Liver (tissue), 9 donors: ENCODE data around the gene POC1A. TPM values are rescaled to one million over a fixed set of nuclear protein-coding genes. Genes with fewer than 3 reads are reported as not detected.

ENCODE experiments used
- DNase-seq: peaks from one replicate; pipeline ENCODE4 v3.0.0-alpha.2; 2017; ENCODE audit warnings: low spot score
- H3K27ac ChIP-seq, 2 donors: one replicate each; pipeline ENCODE4 v1.7.0; 2013; ENCODE audit warnings: inconsistent platforms in 2 of 2, low read length in 2 of 2, control low read depth in 1 of 2, low read depth in 1 of 2, mild to moderate bottlenecking in 1 of 2
- H3K27me3 ChIP-seq, 4 donors: one replicate each; pipeline versions ENCODE4 v1.6.1 to v1.7.0; 2013; ENCODE audit warnings: low read length in 3 of 4, inconsistent platforms in 1 of 4, mild to moderate bottlenecking in 1 of 4, moderate library complexity in 1 of 4; ENCODE audit not compliant: control insufficient read depth in 4 of 4, insufficient read depth in 4 of 4
- H3K36me3 ChIP-seq, 4 donors: one replicate each; pipeline versions ENCODE4 v1.6.1 to v1.7.0; 2013; ENCODE audit warnings: low read length in 3 of 4, mild to moderate bottlenecking in 3 of 4, low read depth in 1 of 4, moderate library complexity in 1 of 4; ENCODE audit not compliant: control insufficient read depth in 4 of 4, insufficient read depth in 3 of 4
- H3K4me1 ChIP-seq, 4 donors: one replicate each; pipeline versions ENCODE4 v1.6.1 to v1.7.0; 2013; ENCODE audit warnings: low read length in 3 of 4, mild to moderate bottlenecking in 3 of 4, moderate library complexity in 1 of 4; ENCODE audit not compliant: control insufficient read depth in 4 of 4, insufficient read depth in 4 of 4
- H3K4me3 ChIP-seq, 3 donors: one replicate each; pipeline versions ENCODE4 v1.6.1 to v1.7.0; 2013; ENCODE audit warnings: low read length in 3 of 3, control low read depth in 1 of 3, low read depth in 1 of 3, mild to moderate bottlenecking in 1 of 3
- H3K9ac ChIP-seq, 2 donors: one replicate each; pipeline ENCODE4 v1.7.0; 2013; ENCODE audit warnings: low read length in 2 of 2, mild to moderate bottlenecking in 2 of 2, moderate library complexity in 2 of 2, control low read depth in 1 of 2, low read depth in 1 of 2
- H3K9me3 ChIP-seq, 4 donors: one replicate each; pipeline versions ENCODE4 v1.6.1 to v1.7.0; 2013; ENCODE audit warnings: low read length in 3 of 4; ENCODE audit not compliant: control insufficient read depth in 4 of 4
- ATF3 ChIP-seq: IDR thresholded peaks from 2 replicates; pipeline ENCODE4 v1.6.1; 2016; ENCODE audit warnings: antibody characterized with exemption
- CTCF ChIP-seq: fragments of 150-350 bp; IDR thresholded peaks from 2 replicates; pipeline ENCODE4 v1.5.1; 2017; ENCODE audit warnings: improper control_type of control experiment, low read depth, low read length; ENCODE audit not compliant: missing input control
- EGR1 ChIP-seq, 2 donors: IDR thresholded peaks; 2 replicates each; pipeline ENCODE4 v1.6.1; 2016 to 2018; ENCODE audit warnings: antibody characterized with exemption in 2 of 2, low read depth in 2 of 2
- FOXA1 ChIP-seq: IDR thresholded peaks from 2 replicates; pipeline ENCODE4 v1.6.1; 2016; ENCODE audit warnings: antibody characterized with exemption
- FOXA2 ChIP-seq: IDR thresholded peaks from 2 replicates; pipeline ENCODE4 v1.6.1; 2016; ENCODE audit warnings: antibody characterized with exemption
- GABPA ChIP-seq, 2 donors: IDR thresholded peaks in 1 of 2; conservative IDR thresholded peaks in 1 of 2; 2 replicates each; pipeline ENCODE4 v1.6.1; 2016; ENCODE audit warnings: antibody characterized with exemption in 2 of 2, mild to moderate bottlenecking in 1 of 2, moderate library complexity in 1 of 2
- HNF4A ChIP-seq, 2 donors: conservative IDR thresholded peaks; 2 replicates each; pipeline ENCODE4 v1.6.1; 2016; ENCODE audit warnings: antibody characterized with exemption in 2 of 2, mild to moderate bottlenecking in 2 of 2
- HNF4G ChIP-seq: IDR thresholded peaks from 2 replicates; pipeline ENCODE4 v1.6.1; 2016; ENCODE audit warnings: antibody characterized with exemption
- MAX ChIP-seq: IDR thresholded peaks from 2 replicates; pipeline ENCODE4 v1.6.1; 2016; ENCODE audit warnings: antibody characterized with exemption
- NR2F2 ChIP-seq: IDR thresholded peaks from 2 replicates; pipeline ENCODE4 v1.6.1; 2016; ENCODE audit warnings: antibody characterized with exemption
- RAD21 ChIP-seq, 2 donors: IDR thresholded peaks; 2 replicates each; pipeline ENCODE4 v1.6.1; 2016; ENCODE audit warnings: antibody characterized with exemption in 2 of 2, mild to moderate bottlenecking in 2 of 2
- REST ChIP-seq: IDR thresholded peaks from 2 replicates; pipeline ENCODE4 v1.6.1; 2016; ENCODE audit warnings: antibody characterized with exemption, mild to moderate bottlenecking
- RXRA ChIP-seq, 2 donors: IDR thresholded peaks; 2 replicates each; pipeline ENCODE4 v1.6.1; 2017 to 2018; ENCODE audit warnings: antibody characterized with exemption in 2 of 2, mild to moderate bottlenecking in 1 of 2
- TAF1 ChIP-seq: conservative IDR thresholded peaks from 2 replicates; pipeline ENCODE4 v1.6.1; 2016; ENCODE audit warnings: antibody characterized with exemption, mild to moderate bottlenecking
- YY1 ChIP-seq: IDR thresholded peaks from 2 replicates; pipeline ENCODE4 v1.6.1; 2016; ENCODE audit warnings: antibody characterized with exemption, mild to moderate bottlenecking
- ZBTB33 ChIP-seq: IDR thresholded peaks from 2 replicates; pipeline ENCODE4 v1.6.1; 2016; ENCODE audit warnings: antibody characterized with exemption
- WGBS: extraction: QIAGEN DNeasy Blood & Tissue Kit; methylation state at CpG from one replicate; pipeline ENCODE4 v1.1.7; 2013; 5-methylcytosine and 5-hydroxymethylcytosine counted together
- polyA plus RNA-seq, 2 donors: library from polyadenylated mRNA; stranded (reverse) in 1 of 2; unstranded in 1 of 2; fragments of 200-250 nt in 1 of 2; fragments of >200 nt in 1 of 2; fragmentation: Nextera tagmentation in 1 of 2; extraction: Ambion mirVana in 1 of 2; gene quantifications; one replicate each; pipeline versions ENCODE4 v1.2.1 to v1.2.3, GENCODE V29; 2013 to 2015
- total RNA-seq, 2 donors: library from RNA; depleted of rRNA; stranded (reverse); fragments of >200 nt; gene quantifications; one replicate each; pipeline ENCODE4 v1.2.3, GENCODE V29; 2014
- donor health status: healthy.
- donor health status: healthy.
- donor health status: healthy.
- donor health status: healthy.
- donor health status: healthy.

The POC1A gene
- total and polyA plus RNA-seq, 4 donors = 1.4 to 12.7 (median 4.8) TPM

GRCh38 chr3:52090933-52091468 lies 63.2 kb downstream of the POC1A start (continued):
- TF ChIP-seq ATF3 (no peak), FOXA2 (no peak), GABPA (IDR thresholded peaks at IDR 0.05 in 1 of 2, conservative IDR thresholded peaks at IDR 0.05 in 1 of 2) (no peak)

GRCh38 chr3:52090131-52090932 lies 63.9 kb downstream of the POC1A start:
- Histone ChIP-seq H3K4me3 (no peak overlapping the region), H3K27me3 (no peaks in the 10 kb centered on the region), H3K4me1 (peaks cover 4 to 10% (median 7%) of the 10 kb centered on the region in 4 donors), H3K36me3 (no peaks in the 10 kb centered on the region), H3K9ac (no peak overlapping the region), H3K27ac (no peak overlapping the region), H3K9me3 (no peaks in the 10 kb centered on the region)
- WGBS = 88% methylated on average over 12 of the region's 12 CpGs
- DNase-seq = no peak
- TF ChIP-seq HNF4G = no peak
- no peak for TF ChIP-seq TAF1
- TF ChIP-seq NR2F2 = no peak
- no peak for TF ChIP-seq ATF3
- TF ChIP-seq CTCF = no peak
- TF ChIP-seq HNF4A (conservative IDR thresholded peaks at IDR 0.05) = no peak
- TF ChIP-seq GABPA (IDR thresholded peaks at IDR 0.05 in 1 of 2, conservative IDR thresholded peaks at IDR 0.05 in 1 of 2) = no peak
- no peak for TF ChIP-seq RXRA (IDR thresholded peaks at IDR 0.05)
- TF ChIP-seq MAX = no peak
- no peak for TF ChIP-seq RAD21 (IDR thresholded peaks at IDR 0.05)
- no peak for TF ChIP-seq ZBTB33
- no peak for TF ChIP-seq EGR1 (IDR thresholded peaks at IDR 0.05; ENCODE audit: low read depth in 2 of 2)

GRCh38 chr3:52089691-52090090 lies 64.5 kb downstream of the POC1A start:
- no peaks in the 10 kb centered on the region for H3K9me3 ChIP-seq
- no peak overlapping the region for H3K27ac ChIP-seq
- no peaks in the 10 kb centered on the region for H3K27me3 ChIP-seq
- no peaks in the 10 kb centered on the region for H3K36me3 ChIP-seq
- DNase-seq = no peak
- H3K4me1 ChIP-seq = peaks cover 4 to 10% (median 7%) of the 10 kb centered on the region in 4 donors
- H3K9ac ChIP-seq = no peak overlapping the region
- WGBS = 96% methylated on average over 4 of the region's 4 CpGs
- H3K4me3 ChIP-seq = no peak overlapping the region
- no peak for TF ChIP-seq NR2F2
- TF ChIP-seq RXRA (IDR thresholded peaks at IDR 0.05) = no peak
- TF ChIP-seq HNF4G = no peak
- TF ChIP-seq TAF1 = no peak
- no peak for TF ChIP-seq REST
- no peak for TF ChIP-seq FOXA1
- TF ChIP-seq RAD21 (IDR thresholded peaks at IDR 0.05) = no peak
- no peak for TF ChIP-seq ATF3
- TF ChIP-seq ZBTB33 = no peak
- no peak for TF ChIP-seq YY1
